Measurements from ENCODE around the gene ELK3. TPM values are rescaled to one million over a fixed set of nuclear protein-coding genes. Genes with fewer than 3 reads are reported as not detected.

Gene ELK3
- polyA plus RNA-seq, 1 experiment, result 20.9 TPM

GRCh38 chr12:96258104-96258961, 64.2 kb downstream of the ELK3 start:
- Histone ChIP-seq H3K27me3 (ENCODE audit: control insufficient read depth, insufficient read depth, low read length) (no peaks in the 10 kb centered on the region), H3K4me3 (ENCODE audit: low read depth, low read length) (no peak overlapping the region), H3K36me3 (ENCODE audit: control insufficient read depth, insufficient read depth, low read length) (peaks cover 8% of the 10 kb centered on the region; the same call in 1 of the 2 replicates)
- no peak for TF ChIP-seq CTCF (IDR thresholded peaks at IDR 0.05; ENCODE audit: insufficient read depth, low read depth, low read length)
- no peak for DNase-seq (ENCODE audit: low read depth)
- ChIA-PET POLR2A (interaction anchor here (0.7 kb wide), 1 partner anchor 18 kb away, joined by 3 read pairs; no protein-coding TSS in a partner anchor), CTCF (interaction anchor here (0.6 to 1.7 kb wide), 4 partner anchors 13 to 166 kb away, joined by 3 to 6 read pairs (median 4); no protein-coding TSS in a partner anchor)

- Histone ChIP-seq H3K27me3 (ENCODE audit: control insufficient read depth, insufficient read depth, low read length) (no peaks in the 10 kb centered on the region), H3K4me3 (ENCODE audit: low read depth, low read length) (no peak overlapping the region), H3K36me3 (ENCODE audit: control insufficient read depth, insufficient read depth, low read length) (peaks cover 8% of the 10 kb centered on the region; the same call in 1 of the 2 replicates)
- POLR2A ChIA-PET, result no interaction called here
- CTCF ChIA-PET, result interaction anchor here (1.5 kb wide), 1 partner anchor 256 kb away, joined by 3 read pairs; no protein-coding TSS in a partner anchor
- no peak for TF ChIP-seq CTCF (IDR thresholded peaks at IDR 0.05; ENCODE audit: insufficient read depth, low read depth, low read length)
- DNase-seq (ENCODE audit: low read depth), result no peak
Observed at GRCh38 chr12:96260231-96260630, 66.1 kb downstream of the ELK3 start.

GRCh38 chr12:96260644-96261043, 66.5 kb downstream of the ELK3 start:
- Histone ChIP-seq H3K36me3 (ENCODE audit: control insufficient read depth, insufficient read depth, low read length) (peaks cover 9% of the 10 kb centered on the region; the same call in 1 of the 2 replicates), H3K27me3 (ENCODE audit: control insufficient read depth, insufficient read depth, low read length) (no peaks in the 10 kb centered on the region), H3K4me3 (ENCODE audit: low read depth, low read length) (no peak overlapping the region)
- no peak for DNase-seq (ENCODE audit: low read depth)
- ChIA-PET POLR2A (no interaction called here), CTCF (interaction anchor here (1.5 kb wide), 1 partner anchor 256 kb away, joined by 3 read pairs; no protein-coding TSS in a partner anchor)
- no peak for TF ChIP-seq CTCF (IDR thresholded peaks at IDR 0.05; ENCODE audit: insufficient read depth, low read depth, low read length)

- CTCF ChIA-PET, result interaction anchor here (0.9 kb wide), 1 partner anchor 21 kb away, joined by 3 read pairs; no protein-coding TSS in a partner anchor
- TF ChIP-seq CTCF (IDR thresholded peaks at IDR 0.05; ENCODE audit: insufficient read depth, low read depth, low read length), result no peak
- no peak for DNase-seq (ENCODE audit: low read depth)
- Histone ChIP-seq H3K27me3 (ENCODE audit: control insufficient read depth, insufficient read depth, low read length) (no peaks in the 10 kb centered on the region), H3K36me3 (ENCODE audit: control insufficient read depth, insufficient read depth, low read length) (peaks cover 9% of the 10 kb centered on the region; the same call in 1 of the 2 replicates), H3K4me3 (ENCODE audit: low read depth, low read length) (no peak overlapping the region)
- POLR2A ChIA-PET, result no interaction called here
Observed at GRCh38 chr12:96261557-96261956, 67.4 kb downstream of the ELK3 start.

- H3K27me3 ChIP-seq (ENCODE audit: control insufficient read depth, insufficient read depth, low read length), result no peaks in the 10 kb centered on the region
- no peak overlapping the region for H3K4me3 ChIP-seq (ENCODE audit: low read depth, low read length)
- ChIA-PET POLR2A (no interaction called here), CTCF (interaction anchor here (0.9 to 1.6 kb wide), 2 partner anchors 8 to 48 kb away, joined by 3 to 4 read pairs; no protein-coding TSS in a partner anchor)
- peaks cover 9% of the 10 kb centered on the region; the same call in 1 of the 2 replicates for H3K36me3 ChIP-seq (ENCODE audit: control insufficient read depth, insufficient read depth, low read length)
- no peak for TF ChIP-seq CTCF (IDR thresholded peaks at IDR 0.05; ENCODE audit: insufficient read depth, low read depth, low read length)
- DNase-seq (ENCODE audit: low read depth), result no peak
Observed at GRCh38 chr12:96263449-96263902, 69.3 kb downstream of the ELK3 start.

Data from BJ (cell line).